ENCODE measurements around the gene APOD. TPM values are rescaled to one million over a fixed set of nuclear protein-coding genes. Genes with fewer than 3 reads are reported as not detected.

The APOD gene
- total and polyA plus RNA-seq, 4 experiments from 2014 or later = not detected

- H3K4me3 ChIP-seq (ENCODE audit: low read length in 2 of 2) = no peak overlapping the region
- no peaks in the 10 kb centered on the region for H3K9me3 ChIP-seq (ENCODE audit: control insufficient read depth in 1 of 2, low read length in 2 of 2)
- Mint-ChIP-seq H3K4me3 (no peak overlapping the region), H3K27me3 (no peaks in the 10 kb centered on the region), H3K9me3 (no peaks in the 10 kb centered on the region), H3K4me1 (peaks cover 0 to 9% (median 2%) of the 10 kb centered on the region in 4 donors), H3K27ac (no peak overlapping the region), H3K36me3 (no peaks in the 10 kb centered on the region)
- no peak for DNase-seq
- POLR2A ChIA-PET (ENCODE audit: partially characterized antibody) = no interaction called here
- intact Hi-C loops (cut with micrococcal nuclease) = no loop called here
- H3K4me1 ChIP-seq (ENCODE audit: insufficient read depth, low read length) = no peaks in the 10 kb centered on the region
- H3K36me3 ChIP-seq (ENCODE audit: insufficient read depth, low read length) = no peaks in the 10 kb centered on the region
- no peak overlapping the region for H3K27ac ChIP-seq (ENCODE audit: low read depth, low read length)
- no peaks in the 10 kb centered on the region for H3K27me3 ChIP-seq (ENCODE audit: insufficient read depth, low read length)
- CTCF ChIA-PET (ENCODE audit: partially characterized antibody) = interaction anchor here (1.0 to 1.6 kb wide), 2 partner anchors 12 to 13 kb away, joined by 3 read pairs; partner anchors contain the start of gene APOD
Measured at GRCh38 chr3:195571361-195571760, 12.4 kb downstream of the APOD start.

GRCh38 chr3:195570912-195571311 is 12.8 kb downstream of the APOD start:
- ChIA-PET POLR2A (ENCODE audit: partially characterized antibody) (no interaction called here), CTCF (ENCODE audit: partially characterized antibody) (interaction anchor here (1.0 to 1.6 kb wide), 2 partner anchors 11 to 13 kb away, joined by 3 read pairs; partner anchors contain the start of gene APOD)
- no peaks in the 10 kb centered on the region for H3K27me3 ChIP-seq (ENCODE audit: insufficient read depth, low read length)
- Mint-ChIP-seq H3K36me3 (no peaks in the 10 kb centered on the region), H3K4me3 (no peak overlapping the region), H3K27me3 (no peaks in the 10 kb centered on the region), H3K27ac (peak overlapping the region in 1 of 7 donors; percentile 4), H3K9me3 (no peaks in the 10 kb centered on the region), H3K4me1 (peaks cover 0 to 9% (median 2%) of the 10 kb centered on the region in 4 donors)
- H3K4me3 ChIP-seq (ENCODE audit: low read length in 2 of 2) = no peak overlapping the region
- H3K36me3 ChIP-seq (ENCODE audit: insufficient read depth, low read length) = no peaks in the 10 kb centered on the region
- no peaks in the 10 kb centered on the region for H3K4me1 ChIP-seq (ENCODE audit: insufficient read depth, low read length)
- DNase-seq = no peak
- H3K27ac ChIP-seq (ENCODE audit: low read depth, low read length) = no peak overlapping the region
- no peaks in the 10 kb centered on the region for H3K9me3 ChIP-seq (ENCODE audit: control insufficient read depth in 1 of 2, low read length in 2 of 2)
- intact Hi-C loops (cut with micrococcal nuclease) = no loop called here

GRCh38 chr3:195570344-195570743 is 13.4 kb downstream of the APOD start:
- ChIA-PET CTCF (ENCODE audit: partially characterized antibody) (interaction anchor here (1.6 kb wide), 1 partner anchor 14 kb away, joined by 3 read pairs; the partner anchor contains the start of gene APOD), POLR2A (ENCODE audit: partially characterized antibody) (no interaction called here)
- Histone ChIP-seq H3K27ac (ENCODE audit: low read depth, low read length) (no peak overlapping the region), H3K36me3 (ENCODE audit: insufficient read depth, low read length) (no peaks in the 10 kb centered on the region), H3K27me3 (ENCODE audit: insufficient read depth, low read length) (no peaks in the 10 kb centered on the region), H3K9me3 (ENCODE audit: control insufficient read depth in 1 of 2, low read length in 2 of 2) (no peaks in the 10 kb centered on the region), H3K4me1 (ENCODE audit: insufficient read depth, low read length) (no peaks in the 10 kb centered on the region), H3K4me3 (ENCODE audit: low read length in 2 of 2) (no peak overlapping the region)
- Mint-ChIP-seq H3K4me1 (peaks cover 0 to 9% (median 2%) of the 10 kb centered on the region in 4 donors), H3K4me3 (no peak overlapping the region), H3K27ac (peak overlapping the region in 1 of 7 donors; percentile 49), H3K9me3 (no peaks in the 10 kb centered on the region), H3K36me3 (no peaks in the 10 kb centered on the region), H3K27me3 (no peaks in the 10 kb centered on the region)
- intact Hi-C loops (cut with micrococcal nuclease) = no loop called here
- DNase-seq = no peak

GRCh38 chr3:195568630-195569029 is 15.1 kb downstream of the APOD start:
- Mint-ChIP-seq H3K27ac (no peak overlapping the region), H3K4me3 (no peak overlapping the region), H3K9me3 (no peaks in the 10 kb centered on the region), H3K36me3 (no peaks in the 10 kb centered on the region), H3K27me3 (no peaks in the 10 kb centered on the region), H3K4me1 (peaks cover 0 to 9% (median 2%) of the 10 kb centered on the region in 4 donors)
- no peak for DNase-seq
- intact Hi-C loops (cut with micrococcal nuclease) = no loop called here
- no peaks in the 10 kb centered on the region for H3K36me3 ChIP-seq (ENCODE audit: insufficient read depth, low read length)
- no peak overlapping the region for H3K4me3 ChIP-seq (ENCODE audit: low read length in 2 of 2)
- H3K4me1 ChIP-seq (ENCODE audit: insufficient read depth, low read length) = no peaks in the 10 kb centered on the region
- no peaks in the 10 kb centered on the region for H3K9me3 ChIP-seq (ENCODE audit: control insufficient read depth in 1 of 2, low read length in 2 of 2)
- CTCF ChIA-PET (ENCODE audit: partially characterized antibody) = no interaction called here
- POLR2A ChIA-PET (ENCODE audit: partially characterized antibody) = interaction anchor here (1.4 kb wide), 1 partner anchor 15 kb away, joined by 3 read pairs; the partner anchor contains the start of gene APOD
- H3K27ac ChIP-seq (ENCODE audit: low read depth, low read length) = no peak overlapping the region
- H3K27me3 ChIP-seq (ENCODE audit: insufficient read depth, low read length) = no peaks in the 10 kb centered on the region

- POLR2A ChIA-PET (ENCODE audit: partially characterized antibody) = no interaction called here
- Histone ChIP-seq H3K9me3 (ENCODE audit: control insufficient read depth in 1 of 2, low read length in 2 of 2) (no peaks in the 10 kb centered on the region), H3K27ac (ENCODE audit: low read depth, low read length) (no peak overlapping the region), H3K36me3 (ENCODE audit: insufficient read depth, low read length) (no peaks in the 10 kb centered on the region), H3K4me1 (ENCODE audit: insufficient read depth, low read length) (no peaks in the 10 kb centered on the region), H3K4me3 (ENCODE audit: low read length in 2 of 2) (no peak overlapping the region), H3K27me3 (ENCODE audit: insufficient read depth, low read length) (no peaks in the 10 kb centered on the region)
- Mint-ChIP-seq H3K27me3 (no peaks in the 10 kb centered on the region), H3K27ac (no peak overlapping the region), H3K36me3 (no peaks in the 10 kb centered on the region), H3K4me3 (no peak overlapping the region), H3K4me1 (peaks cover 0 to 9% (median 2%) of the 10 kb centered on the region in 4 donors), H3K9me3 (no peaks in the 10 kb centered on the region)
- CTCF ChIA-PET (ENCODE audit: partially characterized antibody) = interaction anchor here (0.7 to 0.8 kb wide), 2 partner anchors 8 to 284 kb away, joined by 3 read pairs; no protein-coding TSS in a partner anchor
- intact Hi-C loops (cut with micrococcal nuclease) = no loop called here
- DNase-seq = no peak
Measured at GRCh38 chr3:195566797-195567196, 16.9 kb downstream of the APOD start.

GRCh38 chr3:195565716-195566115 is 18.0 kb downstream of the APOD start:
- no peak overlapping the region for H3K4me3 Mint-ChIP-seq
- CTCF ChIA-PET (ENCODE audit: partially characterized antibody) = no interaction called here
- intact Hi-C loops (cut with micrococcal nuclease) = no loop called here

GRCh38 chr3:195563317-195563716 is 20.4 kb downstream of the APOD start:
- ChIA-PET POLR2A (ENCODE audit: partially characterized antibody) (no interaction called here), CTCF (ENCODE audit: partially characterized antibody) (no interaction called here)
- Mint-ChIP-seq H3K4me1 (peaks cover 6 to 8% (median 6%) of the 10 kb centered on the region in 4 donors), H3K36me3 (no peaks in the 10 kb centered on the region), H3K9me3 (no peaks in the 10 kb centered on the region), H3K27me3 (no peaks in the 10 kb centered on the region), H3K4me3 (no peak overlapping the region), H3K27ac (no peak overlapping the region)
- H3K4me3 ChIP-seq (ENCODE audit: low read length in 2 of 2) = no peak overlapping the region
- H3K27me3 ChIP-seq (ENCODE audit: insufficient read depth, low read length) = no peaks in the 10 kb centered on the region
- no peak for DNase-seq
- no peaks in the 10 kb centered on the region for H3K36me3 ChIP-seq (ENCODE audit: insufficient read depth, low read length)
- no peak overlapping the region for H3K27ac ChIP-seq (ENCODE audit: low read depth, low read length)
- intact Hi-C loops (cut with micrococcal nuclease) = no loop called here
- H3K4me1 ChIP-seq (ENCODE audit: insufficient read depth, low read length) = peaks cover 1% of the 10 kb centered on the region
- no peaks in the 10 kb centered on the region for H3K9me3 ChIP-seq (ENCODE audit: control insufficient read depth in 1 of 2, low read length in 2 of 2)

More at GRCh38 chr3:195565716-195566115, 18.0 kb downstream of the APOD start:
- Histone ChIP-seq H3K4me1 (ENCODE audit: insufficient read depth, low read length) (no peaks in the 10 kb centered on the region), H3K36me3 (ENCODE audit: insufficient read depth, low read length) (no peaks in the 10 kb centered on the region), H3K27me3 (ENCODE audit: insufficient read depth, low read length) (no peaks in the 10 kb centered on the region), H3K27ac (ENCODE audit: low read depth, low read length) (no peak overlapping the region), H3K9me3 (ENCODE audit: control insufficient read depth in 1 of 2, low read length in 2 of 2) (no peaks in the 10 kb centered on the region), H3K4me3 (ENCODE audit: low read length in 2 of 2) (no peak overlapping the region)
- Mint-ChIP-seq H3K27me3 (no peaks in the 10 kb centered on the region), H3K4me1 (peaks cover 0 to 7% (median 2%) of the 10 kb centered on the region in 4 donors), H3K36me3 (no peaks in the 10 kb centered on the region), H3K27ac (no peak overlapping the region), H3K9me3 (no peaks in the 10 kb centered on the region)
- no peak for DNase-seq
- POLR2A ChIA-PET (ENCODE audit: partially characterized antibody) = interaction anchor here (1.3 kb wide), 1 partner anchor 16 kb away, joined by 3 read pairs; no protein-coding TSS in a partner anchor

Measured in CD4-positive, alpha-beta memory T cell (primary cell).